HepG2 (cell line): ENCODE measurements around the gene URGCP. TPM values are rescaled to one million over a fixed set of nuclear protein-coding genes. Genes with fewer than 3 reads are reported as not detected.

Source experiments
- ARNT2 ChIP-seq: sonication (generic); formaldehyde crosslinking; IDR thresholded peaks from 2 replicates; pipeline ENCODE4 v1.8.0; 2022; ENCODE audit warnings: mild to moderate bottlenecking, low read depth, missing genetic modification reagents, moderate library complexity
- CHD4 ChIP-seq: fragments of 200-600 bp; sonication (generic); IDR thresholded peaks from 2 replicates; pipeline ENCODE4 v1.7.0; 2017; ENCODE audit warnings: mild to moderate bottlenecking, low read length, borderline replicate concordance
- CREB1 ChIP-seq, 2 experiments: fragments of 450-650 bp in 1 of 2; IDR thresholded peaks; 2 replicates each; pipeline ENCODE4 v1.6.1; 2016 to 2017; ENCODE audit warnings: control low read depth in 1 of 2, mild to moderate bottlenecking in 1 of 2, missing compliant biosample characterization in 1 of 2, missing genetic modification characterization in 1 of 2
- ELF4 ChIP-seq: sonication (generic); formaldehyde crosslinking; IDR thresholded peaks from 2 replicates; pipeline ENCODE4 v1.5.0; 2020; ENCODE audit warnings: missing genetic modification reagents, mild to moderate bottlenecking, moderate library complexity, borderline replicate concordance
- HNF4A ChIP-seq: sonication (generic); formaldehyde crosslinking; IDR thresholded peaks from 2 replicates; pipeline ENCODE4 v1.4.0; 2020; ENCODE audit warnings: missing genetic modification reagents
- KLF15 ChIP-seq: sonication (generic); formaldehyde crosslinking; IDR thresholded peaks from 2 replicates; pipeline ENCODE4 v1.8.1; 2023; ENCODE audit warnings: borderline replicate concordance, mild to moderate bottlenecking, inconsistent platforms, missing genetic modification reagents, mixed read lengths
- KLF16 ChIP-seq, 2 experiments: sonication (generic) in 1 of 2; formaldehyde crosslinking in 1 of 2; IDR thresholded peaks; 2 replicates each; pipeline versions ENCODE4 v1.6.1 to v1.8.0; 2016 to 2023; ENCODE audit warnings: missing genetic modification reagents in 2 of 2, missing compliant biosample characterization in 1 of 2
- KLF9 ChIP-seq: IDR thresholded peaks from 2 replicates; pipeline ENCODE4 v1.6.1; 2016; ENCODE audit warnings: low read depth
- RAD51 ChIP-seq: fragments of 450-650 bp; IDR thresholded peaks from 2 replicates; pipeline ENCODE4 v1.6.1; 2016; ENCODE audit warnings: borderline replicate concordance
- U2AF2 ChIP-seq: fragments of 200-400 bp; formaldehyde crosslinking; IDR thresholded peaks from 2 replicates; pipeline ENCODE4 v1.6.1; 2017; ENCODE audit warnings: low read depth, mild to moderate bottlenecking, low read length
- ZBTB14 ChIP-seq: sonication (generic); formaldehyde crosslinking; IDR thresholded peaks from 2 replicates; pipeline ENCODE4 v1.4.0; 2020; ENCODE audit warnings: missing genetic modification reagents
- ZBTB20 ChIP-seq: sonication (generic); formaldehyde crosslinking; IDR thresholded peaks from 2 replicates; pipeline ENCODE4 v1.8.1; 2023; ENCODE audit warnings: missing genetic modification reagents, low read depth, mild to moderate bottlenecking, borderline replicate concordance
- ZFX ChIP-seq: sonication (generic); formaldehyde crosslinking; IDR thresholded peaks from 2 replicates; pipeline ENCODE4 v1.4.0; 2020; ENCODE audit warnings: mild to moderate bottlenecking, low read depth, missing genetic modification reagents, moderate library complexity
- ZNF296 ChIP-seq: sonication (generic); formaldehyde crosslinking; conservative IDR thresholded peaks from 2 replicates; pipeline ENCODE4 v1.5.0; 2020; ENCODE audit warnings: mild to moderate bottlenecking, missing genetic modification reagents
- ZNF367 ChIP-seq: sonication (generic); formaldehyde crosslinking; IDR thresholded peaks from 2 replicates; pipeline ENCODE4 v1.4.0; 2020; ENCODE audit warnings: missing genetic modification reagents, borderline replicate concordance
- ZNF546 ChIP-seq: sonication (generic); formaldehyde crosslinking; conservative IDR thresholded peaks from 2 replicates; pipeline ENCODE4 v1.8.1; 2023; ENCODE audit warnings: mild to moderate bottlenecking, missing genetic modification reagents
- ZNF629 ChIP-seq: sonication (generic); formaldehyde crosslinking; conservative IDR thresholded peaks from 2 replicates; pipeline ENCODE4 v1.5.0; 2020; ENCODE audit warnings: missing genetic modification reagents
- ZNF788 ChIP-seq: sonication (generic); formaldehyde crosslinking; IDR thresholded peaks from 2 replicates; pipeline ENCODE4 v1.5.0; 2020; ENCODE audit warnings: mild to moderate bottlenecking, missing genetic modification reagents, borderline replicate concordance
- ZSCAN21 ChIP-seq: sonication (generic); formaldehyde crosslinking; IDR thresholded peaks from 2 replicates; pipeline ENCODE4 v1.8.0; 2022; ENCODE audit warnings: mild to moderate bottlenecking, missing genetic modification reagents, moderate library complexity, borderline replicate concordance
- polyA plus RNA-seq, 8 experiments: library from polyadenylated mRNA; depleted of rRNA in 3 of 8; stranded (reverse) in 7 of 8; unstranded in 1 of 8; fragments of >200 nt; fragmentation: Illumina TruSeq in 4 of 8; extraction: Trizol in 4 of 8; gene quantifications; 2 replicates each; pipeline versions ENCODE4 v1.2.1 to v1.2.3, GENCODE V29; 2011 to 2016; ENCODE audit warnings: low read depth in 4 of 8, missing spikeins in 1 of 8, mixed read lengths in 1 of 8; ENCODE audit not compliant: insufficient read depth in 1 of 8
- total RNA-seq, 5 experiments: library from RNA; depleted of rRNA; stranded (reverse); fragments of >200 nt; fragmentation: Illumina TruSeq; extraction: Trizol; gene quantifications; 2 replicates each; pipeline ENCODE4 v1.2.3, GENCODE V29; 2016; ENCODE audit warnings: low read depth in 1 of 5
- TF ChIP-seq, protein P1 (sequence below): IDR thresholded peaks from 2 replicates; pipeline ENCODE4 v1.6.1; 2012; ENCODE audit warnings: inconsistent platforms
- TF ChIP-seq, protein P2 (sequence below): sonication (generic); formaldehyde crosslinking; IDR thresholded peaks from 2 replicates; pipeline ENCODE4 v1.5.0; 2020; ENCODE audit warnings: mild to moderate bottlenecking, missing genetic modification reagents
- TF ChIP-seq, protein P3 (sequence below): IDR thresholded peaks from 2 replicates; pipeline ENCODE4 v1.6.1; 2018; ENCODE audit warnings: missing genetic modification reagents, mild to moderate bottlenecking, missing compliant biosample characterization
- TF ChIP-seq, protein P4 (sequence below): IDR thresholded peaks from 2 replicates; pipeline ENCODE4 v1.6.1; 2016; ENCODE audit warnings: missing genetic modification reagents, missing compliant biosample characterization

Gene URGCP
- total and polyA plus RNA-seq, 2 of the 13 experiments (the other 11 are each of a cell fraction or from before 2014, with no cell fraction given): 22.3 to 25.8 TPM

DNA sequence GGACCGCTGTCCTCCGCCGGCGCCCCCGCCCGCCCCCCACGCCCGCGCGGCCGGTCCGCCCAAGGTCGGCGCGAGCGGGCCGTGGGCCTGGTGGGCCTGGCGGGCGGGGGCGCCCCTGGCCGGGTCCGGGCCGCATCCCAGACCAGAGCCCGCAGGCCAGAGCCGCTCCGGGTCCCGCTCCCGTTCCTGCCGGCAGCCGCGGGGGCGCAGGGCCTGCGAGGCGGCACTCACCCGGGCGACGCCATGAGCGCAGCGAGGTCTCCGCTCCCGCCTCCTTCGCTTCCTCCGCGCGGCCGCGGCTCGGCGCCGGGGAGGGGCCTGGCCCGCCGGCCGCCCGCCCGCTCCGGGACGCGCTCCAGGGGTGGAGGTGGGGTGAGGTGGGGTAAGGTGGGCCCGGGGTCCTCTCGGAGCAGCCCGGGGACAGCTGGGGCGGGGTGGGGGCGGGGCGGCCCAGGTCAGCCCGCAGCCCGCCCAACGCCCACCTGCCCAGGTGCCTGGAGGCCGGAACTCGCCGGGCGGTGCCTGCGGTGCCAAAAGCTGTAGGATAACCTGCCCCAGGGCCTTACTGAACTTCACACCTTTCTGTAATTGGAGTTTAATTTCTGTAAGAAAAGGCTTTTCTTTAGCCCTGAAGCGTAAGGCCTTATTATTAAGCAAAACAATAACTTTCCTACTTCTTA, at the start of gene URGCP (continued):
- TF ChIP-seq ZNF546 (no peak), ZBTB14 (CRISPR knock-in tag) (0 out of 2 replicates have a peak, but pooled peaks have one; percentile 20), HNF4A (no peak), ZFX (CRISPR knock-in tag) (peak; percentile 86), CHD4 (no peak), ZNF296 (CRISPR knock-in tag) (no peak), ZBTB20 (CRISPR knock-in tag) (no peak), RAD51 (no peak), KLF16 (CRISPR knock-in tag; IDR thresholded peaks at IDR 0.05) (0 out of 4 replicates have a peak, but pooled peaks of 1 of the 2 experiments have one; percentile 31), ZNF788 (CRISPR knock-in tag) (no peak), ARNT2 (CRISPR knock-in tag) (peak; percentile 73; the same call in 1 of the 2 replicates), ZNF629 (no peak), KLF15 (CRISPR knock-in tag) (no peak), CREB1 (IDR thresholded peaks at IDR 0.05) (no peak), CREB1 (CRISPR knock-in tag; IDR thresholded peaks at IDR 0.05) (no peak), KLF9 (CRISPR knock-in tag) (no peak), ELF4 (CRISPR knock-in tag) (no peak), ZNF367 (CRISPR knock-in tag) (no peak), ZSCAN21 (CRISPR knock-in tag) (peak; percentile 45; the same call in 1 of the 2 replicates), U2AF2 (no peak)
- TF ChIP-seq, protein P1, sequence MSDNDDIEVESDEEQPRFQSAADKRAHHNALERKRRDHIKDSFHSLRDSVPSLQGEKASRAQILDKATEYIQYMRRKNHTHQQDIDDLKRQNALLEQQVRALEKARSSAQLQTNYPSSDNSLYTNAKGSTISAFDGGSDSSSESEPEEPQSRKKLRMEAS: peak; percentile 49; the same call in 1 of the 2 replicates
- TF ChIP-seq, protein P2, sequence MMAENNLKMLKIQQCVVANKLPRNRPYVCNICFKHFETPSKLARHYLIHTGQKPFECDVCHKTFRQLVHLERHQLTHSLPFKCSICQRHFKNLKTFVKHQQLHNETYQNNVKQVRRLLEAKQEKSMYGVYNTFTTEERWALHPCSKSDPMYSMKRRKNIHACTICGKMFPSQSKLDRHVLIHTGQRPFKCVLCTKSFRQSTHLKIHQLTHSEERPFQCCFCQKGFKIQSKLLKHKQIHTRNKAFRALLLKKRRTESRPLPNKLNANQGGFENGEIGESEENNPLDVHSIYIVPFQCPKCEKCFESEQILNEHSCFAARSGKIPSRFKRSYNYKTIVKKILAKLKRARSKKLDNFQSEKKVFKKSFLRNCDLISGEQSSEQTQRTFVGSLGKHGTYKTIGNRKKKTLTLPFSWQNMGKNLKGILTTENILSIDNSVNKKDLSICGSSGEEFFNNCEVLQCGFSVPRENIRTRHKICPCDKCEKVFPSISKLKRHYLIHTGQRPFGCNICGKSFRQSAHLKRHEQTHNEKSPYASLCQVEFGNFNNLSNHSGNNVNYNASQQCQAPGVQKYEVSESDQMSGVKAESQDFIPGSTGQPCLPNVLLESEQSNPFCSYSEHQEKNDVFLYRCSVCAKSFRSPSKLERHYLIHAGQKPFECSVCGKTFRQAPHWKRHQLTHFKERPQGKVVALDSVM (CRISPR knock-in tag): no peak
- TF ChIP-seq, protein P3, sequence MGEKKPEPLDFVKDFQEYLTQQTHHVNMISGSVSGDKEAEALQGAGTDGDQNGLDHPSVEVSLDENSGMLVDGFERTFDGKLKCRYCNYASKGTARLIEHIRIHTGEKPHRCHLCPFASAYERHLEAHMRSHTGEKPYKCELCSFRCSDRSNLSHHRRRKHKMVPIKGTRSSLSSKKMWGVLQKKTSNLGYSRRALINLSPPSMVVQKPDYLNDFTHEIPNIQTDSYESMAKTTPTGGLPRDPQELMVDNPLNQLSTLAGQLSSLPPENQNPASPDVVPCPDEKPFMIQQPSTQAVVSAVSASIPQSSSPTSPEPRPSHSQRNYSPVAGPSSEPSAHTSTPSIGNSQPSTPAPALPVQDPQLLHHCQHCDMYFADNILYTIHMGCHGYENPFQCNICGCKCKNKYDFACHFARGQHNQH (CRISPR knock-in tag): no peak
- TF ChIP-seq, protein P4, sequence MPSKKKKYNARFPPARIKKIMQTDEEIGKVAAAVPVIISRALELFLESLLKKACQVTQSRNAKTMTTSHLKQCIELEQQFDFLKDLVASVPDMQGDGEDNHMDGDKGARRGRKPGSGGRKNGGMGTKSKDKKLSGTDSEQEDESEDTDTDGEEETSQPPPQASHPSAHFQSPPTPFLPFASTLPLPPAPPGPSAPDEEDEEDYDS (CRISPR knock-in tag): no peak
